ENCODE results near the gene BEX5. TPM values are rescaled to one million over a fixed set of nuclear protein-coding genes. Genes with fewer than 3 reads are reported as not detected.

BEX5 gene
- total and polyA plus RNA-seq, 4 donors = 5.0 to 15.0 (median 10.5) TPM

Other genes starting within 250 kb of the BEX5 start
- gene ZMAT1, start 223.9 kb downstream of the BEX5 start, total RNA-seq = 10 to 100 TPM in 1 of 2 donors, 1 to 10 TPM in 1; 9.0 to 14.8 TPM
- 10 to 100 TPM in 1 of 2 donors, 1 to 10 TPM in 1; 5.0 to 19.3 TPM for gene ZMAT1, start 223.9 kb downstream of the BEX5 start, polyA plus RNA-seq
- 10 to 100 TPM; 20.5 to 21.4 TPM for gene TCEAL2, start 30.3 kb downstream of the BEX5 start, total RNA-seq
- 100 to 1,000 TPM in 1 of 2 donors, 10 to 100 TPM in 1; 29.6 to 124 TPM for gene TCEAL2, start 30.3 kb downstream of the BEX5 start, polyA plus RNA-seq
- under 1 TPM in 1 of 2 donors, not detected in 1; 0.55 TPM for gene TCEAL6, start 13.5 kb downstream of the BEX5 start, total RNA-seq
- 1 to 10 TPM in 1 of 2 donors, under 1 TPM in 1; 0.87 to 2.3 TPM for gene TCEAL6, start 13.5 kb downstream of the BEX5 start, polyA plus RNA-seq
- gene TCP11X1, start 59.3 kb upstream of the BEX5 start, total RNA-seq = not detected
- not detected for gene TCP11X1, start 59.3 kb upstream of the BEX5 start, polyA plus RNA-seq
- not detected for gene NXF2, start 91.2 kb upstream of the BEX5 start, total RNA-seq
- gene NXF2, start 91.2 kb upstream of the BEX5 start, polyA plus RNA-seq = not detected